Adrenal gland (tissue), 12 donors: ENCODE measurements around the gene CCDC83. TPM values are rescaled to one million over a fixed set of nuclear protein-coding genes. Genes with fewer than 3 reads are reported as not detected.

Source experiments
- DNase-seq, 7 donors: peaks; one replicate each; pipeline ENCODE4 v3.0.0-alpha.2; 2019 to 2020
- H3K27ac ChIP-seq, 5 donors: fragments of 200-600 bp; sonication (generic) in 4 of 5; 1 replicate in 3 of 5; 2 replicates in 2 of 5; pipeline versions ENCODE4 v1.5.1 to v1.8.0; 2016 to 2020; ENCODE audit warnings: mild to moderate bottlenecking in 1 of 5
- H3K27me3 ChIP-seq: fragments of 200-600 bp; 2 replicates; pipeline ENCODE4 v1.8.0; 2021
- H3K36me3 ChIP-seq, 2 donors: fragments of 200-600 bp; replicated peaks in 1 of 2; 1 replicate in 1 of 2; 2 replicates in 1 of 2; pipeline versions ENCODE4 v1.5.1 to v1.8.0; 2018 to 2022
- H3K4me1 ChIP-seq, 2 donors: fragments of 200-600 bp; replicated peaks in 1 of 2; 1 replicate in 1 of 2; 2 replicates in 1 of 2; pipeline versions ENCODE4 v1.5.1 to v1.8.0; 2018 to 2021
- H3K4me3 ChIP-seq, 4 donors: fragments of 200-600 bp; sonication (generic) in 3 of 4; one replicate each; pipeline ENCODE4 v1.5.1; 2016 to 2018
- H3K9me3 ChIP-seq, 3 donors: fragments of 200-600 bp; sonication (generic) in 1 of 3; replicated peaks in 1 of 3; 1 replicate in 2 of 3; 2 replicates in 1 of 3; pipeline versions ENCODE4 v1.5.1 to v1.8.0; 2016 to 2021
- CTCF ChIP-seq, 6 experiments: fragments of 450-650 bp in 4 of 6; fragments of 200-600 bp in 2 of 6; sonication (generic) in 1 of 6; IDR thresholded peaks; 1 replicate in 5 of 6; 2 replicates in 1 of 6; pipeline versions ENCODE4 v1.5.1 to v1.8.0; 2016 to 2021; ENCODE audit warnings: antibody characterized with exemption in 6 of 6, mild to moderate bottlenecking in 2 of 6, moderate library complexity in 1 of 6
- POLR2A ChIP-seq, 2 donors: fragments of 450-650 bp; IDR thresholded peaks; one replicate each; pipeline ENCODE4 v1.6.1; 2017; ENCODE audit warnings: antibody characterized with exemption in 2 of 2, mild to moderate bottlenecking in 2 of 2, moderate library complexity in 1 of 2
- WGBS, 4 donors: extraction: QIAGEN DNeasy Blood & Tissue Kit in 2 of 4; methylation state at CpG; one replicate each; pipeline versions ENCODE4 v1.1.5 to v1.1.7; 2013 to 2017; 5-methylcytosine and 5-hydroxymethylcytosine counted together
- intact Hi-C, 2 donors: fragments of 100-400 bp; cut with DNase I; formaldehyde crosslinking; loops; one replicate each; pipeline versions ENCODE4 v1.14.1 to v1.15.0; 2022 to 2023
- polyA plus RNA-seq, 3 donors: library from polyadenylated mRNA; stranded (reverse); fragments of 200-250 nt in 2 of 3; fragments of 350-450 nt in 1 of 3; fragmentation: Illumina TruSeq in 1 of 3; extraction: RNeasy Lipid Tissue Mini Kit (QIAGEN cat#74804) in 1 of 3; gene quantifications; one replicate each; pipeline ENCODE4 v1.2.3, GENCODE V29; 2013 to 2014
- total RNA-seq, 9 donors: library from RNA; depleted of rRNA in 4 of 9; stranded (reverse); fragments of >200 nt in 4 of 9; fragments of 120-200 nt in 1 of 9; fragmentation: NEBNext Ultra II Directional in 1 of 9; extraction: Animal tissue kit (Norgen Biotek cat#: 25700) in 1 of 9; gene quantifications; one replicate each; pipeline versions ENCODE4 v1.1.0 to v1.2.4, GENCODE V29; 2013 to 2023
- donor health status: healthy with polysubstance abuse.
- donor health status: Bipolar disorder and iron deficiency.
- donor health status: DM: yes; HTN: yes; CAD: no.
- donor health status: DM: no; HTN: no; CAD: no.
- donor health status: DM: no; HTN: no; CAD: no.
- donor health status: DM: yes; HTN: yes; CAD: no.

CCDC83 gene
- total and polyA plus RNA-seq, 12 donors, result not detected

DNA sequence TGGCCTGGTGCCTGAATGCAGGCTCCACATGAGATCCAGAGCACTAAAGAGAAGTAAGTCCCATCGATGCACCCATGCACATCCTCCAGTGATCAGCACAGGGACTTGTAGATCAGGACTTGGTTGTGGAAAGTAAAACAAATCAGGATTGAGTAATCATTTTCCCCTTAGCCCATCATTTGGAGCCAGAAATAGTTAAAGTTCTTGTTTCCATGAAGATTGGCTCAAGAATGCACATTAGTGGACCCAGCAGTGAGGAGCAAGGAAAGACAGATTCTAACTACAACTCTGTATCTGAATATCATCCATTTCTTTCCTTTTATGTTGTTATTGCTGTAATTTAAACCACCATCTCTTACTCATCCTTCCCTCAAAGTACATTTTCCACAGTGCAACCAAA lies 19.1 kb downstream of the CCDC83 start:
- Histone ChIP-seq H3K36me3 (no peaks in the 10 kb centered on the region), H3K4me3 (no peak overlapping the region), H3K4me1 (no peaks in the 10 kb centered on the region), H3K27me3 (peaks cover 5% of the 10 kb centered on the region), H3K27ac (no peak overlapping the region), H3K9me3 (no peaks in the 10 kb centered on the region)
- no peak for DNase-seq
- WGBS, 4 donors, result 77 to 93% (median 82%) methylated on average over 1 of the region's 1 CpG
- TF ChIP-seq POLR2A (IDR thresholded peaks at IDR 0.05) (no peak), CTCF (IDR thresholded peaks at IDR 0.05) (no peak)
- intact Hi-C loops, result no loop called here

- no peaks in the 10 kb centered on the region for H3K4me1 ChIP-seq
- H3K27me3 ChIP-seq, result peaks cover 5% of the 10 kb centered on the region
- no peak overlapping the region for H3K27ac ChIP-seq
- 35 to 96% (median 69%) methylated on average over 1 of the region's 1 CpG for WGBS, 4 donors
- H3K9me3 ChIP-seq, result no peaks in the 10 kb centered on the region
- TF ChIP-seq POLR2A (IDR thresholded peaks at IDR 0.05) (no peak), CTCF (IDR thresholded peaks at IDR 0.05) (no peak)
- intact Hi-C loops, result no loop called here
- H3K36me3 ChIP-seq, result no peaks in the 10 kb centered on the region
- no peak overlapping the region for H3K4me3 ChIP-seq
- DNase-seq, result no peak
Measured at GRCh38 chr11:85875505-85875904, 20.3 kb downstream of the CCDC83 start.

DNA sequence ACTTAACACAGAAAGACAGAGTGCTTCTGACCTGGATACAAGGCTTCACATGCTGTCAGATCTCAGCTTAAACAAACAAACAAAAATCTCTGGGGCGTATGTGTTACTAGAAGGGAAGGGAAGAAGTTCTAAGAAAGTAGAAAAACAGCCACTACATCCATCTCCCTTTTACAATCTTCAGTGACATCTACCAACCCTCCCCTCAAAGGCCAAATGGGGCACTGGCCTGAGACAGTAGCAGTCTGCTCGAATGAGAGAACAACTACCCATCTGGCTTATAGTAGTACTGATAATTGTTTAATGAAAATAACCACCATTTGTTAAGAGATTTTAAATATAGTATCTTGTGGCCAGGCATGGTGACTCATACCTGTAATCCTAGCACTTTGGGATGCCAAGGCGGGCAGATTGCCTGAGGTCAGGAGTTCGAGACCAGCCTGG lies 29.4 kb downstream of the CCDC83 start:
- Histone ChIP-seq H3K9me3 (no peaks in the 10 kb centered on the region), H3K4me1 (no peaks in the 10 kb centered on the region), H3K36me3 (no peaks in the 10 kb centered on the region), H3K27me3 (peaks cover 4% of the 10 kb centered on the region), H3K4me3 (no peak overlapping the region), H3K27ac (no peak overlapping the region)
- DNase-seq, result no peak
- WGBS, 4 donors, result 80 to 86% (median 82%) methylated on average over 4 of the region's 4 CpGs
- TF ChIP-seq POLR2A (IDR thresholded peaks at IDR 0.05) (no peak), CTCF (IDR thresholded peaks at IDR 0.05) (no peak)
- intact Hi-C loops, result no loop called here

DNA sequence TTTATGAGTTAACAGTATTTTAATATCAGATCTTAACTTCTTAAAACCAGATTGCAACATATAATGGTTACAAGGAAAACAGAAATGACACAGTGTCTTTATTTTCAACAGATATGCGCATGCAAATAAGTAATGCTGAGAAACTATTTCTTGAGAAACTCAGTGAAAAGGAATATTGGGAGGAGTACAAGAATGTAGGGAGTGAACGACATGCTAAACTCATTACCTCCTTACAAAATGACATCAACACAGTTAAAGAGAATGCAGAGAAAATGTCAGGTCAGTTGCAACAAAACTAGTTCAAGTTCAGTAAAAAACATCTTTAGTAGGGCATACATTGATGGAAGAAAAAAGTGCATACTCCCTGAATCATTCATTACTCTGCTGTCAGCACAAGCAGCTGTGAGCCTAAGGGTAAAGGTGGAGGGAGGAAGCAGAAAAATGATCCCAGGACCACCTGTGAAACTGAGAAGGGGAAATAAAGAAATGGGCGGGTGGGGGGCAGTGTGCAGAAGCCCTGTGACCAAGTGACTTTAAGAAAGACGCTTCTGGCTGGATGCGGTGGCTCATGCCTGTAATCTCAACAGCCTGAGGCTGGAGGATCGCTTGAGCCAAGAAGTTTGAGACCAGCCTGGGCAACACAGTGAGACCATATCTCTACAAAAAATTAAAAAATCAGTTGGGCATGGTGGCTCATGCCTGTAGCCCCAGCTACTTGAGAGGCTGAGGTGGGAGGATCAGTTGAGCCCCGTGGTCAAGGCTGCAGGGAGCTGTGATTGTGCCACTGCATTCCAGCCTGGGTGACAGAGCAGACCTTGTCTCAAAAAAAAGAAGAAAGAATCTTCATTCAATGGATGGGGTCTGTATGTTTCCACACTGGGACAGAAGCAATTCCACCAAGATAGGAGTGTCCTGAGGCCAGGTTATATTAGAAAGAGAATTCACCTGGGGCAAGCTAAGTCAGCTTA lies 31.2 kb downstream of the CCDC83 start:
- no peak for DNase-seq
- WGBS, 4 donors, result 73 to 85% (median 80%) methylated on average over 7 of the region's 7 CpGs
- Histone ChIP-seq H3K27me3 (peaks cover 4% of the 10 kb centered on the region), H3K9me3 (no peaks in the 10 kb centered on the region), H3K36me3 (no peaks in the 10 kb centered on the region), H3K4me1 (no peaks in the 10 kb centered on the region), H3K27ac (no peak overlapping the region), H3K4me3 (no peak overlapping the region)
- intact Hi-C loops, result no loop called here
- no peak for TF ChIP-seq CTCF (IDR thresholded peaks at IDR 0.05)
- no peak for TF ChIP-seq POLR2A (IDR thresholded peaks at IDR 0.05)
